ENCODE data around the gene IGDCC3.

The IGDCC3 gene

GRCh38 chr15:65342493-65342892 lies 35.3 kb downstream of the IGDCC3 start:
- DNase-seq (ENCODE audit: extremely low read depth, insufficient read length), result no peak
- TF ChIP-seq CTCF (IDR thresholded peaks at IDR 0.05; ENCODE audit: insufficient read depth, low read length, poor library complexity, severe bottlenecking), result no peak
- Histone ChIP-seq H3K27me3 (replicated peaks; ENCODE audit: control insufficient read depth, insufficient read depth, low read length) (no peaks in the 10 kb centered on the region; the same call in 1 of the 2 replicates), H3K36me3 (ENCODE audit: control insufficient read depth, insufficient read depth, low read length) (no peaks in the 10 kb centered on the region), H3K4me3 (replicated peaks; ENCODE audit: low read depth, low read length) (no peak overlapping the region)

GRCh38 chr15:65339920-65340319 lies 37.9 kb downstream of the IGDCC3 start:
- no peak for DNase-seq (ENCODE audit: extremely low read depth, insufficient read length)

GRCh38 chr15:65339416-65339815 lies 38.4 kb downstream of the IGDCC3 start:
- DNase-seq (ENCODE audit: extremely low read depth, insufficient read length), result no peak
- H3K27me3 ChIP-seq (replicated peaks; ENCODE audit: control insufficient read depth, insufficient read depth, low read length), result no peaks in the 10 kb centered on the region; the same call in 1 of the 2 replicates
- H3K36me3 ChIP-seq (ENCODE audit: control insufficient read depth, insufficient read depth, low read length), result no peaks in the 10 kb centered on the region
- no peak for TF ChIP-seq CTCF (IDR thresholded peaks at IDR 0.05; ENCODE audit: insufficient read depth, low read length, poor library complexity, severe bottlenecking)
- no peak overlapping the region for H3K4me3 ChIP-seq (replicated peaks; ENCODE audit: low read depth, low read length)

More at GRCh38 chr15:65339920-65340319, 37.9 kb downstream of the IGDCC3 start:
- Histone ChIP-seq H3K4me3 (replicated peaks; ENCODE audit: low read depth, low read length) (no peak overlapping the region), H3K36me3 (ENCODE audit: control insufficient read depth, insufficient read depth, low read length) (no peaks in the 10 kb centered on the region), H3K27me3 (replicated peaks; ENCODE audit: control insufficient read depth, insufficient read depth, low read length) (no peaks in the 10 kb centered on the region; the same call in 1 of the 2 replicates)
- TF ChIP-seq CTCF (IDR thresholded peaks at IDR 0.05; ENCODE audit: insufficient read depth, low read length, poor library complexity, severe bottlenecking), result no peak

GRCh38 chr15:65338823-65339222 lies 39.0 kb downstream of the IGDCC3 start:
- H3K4me3 ChIP-seq (replicated peaks; ENCODE audit: low read depth, low read length), result no peak overlapping the region
- TF ChIP-seq CTCF (IDR thresholded peaks at IDR 0.05; ENCODE audit: insufficient read depth, low read length, poor library complexity, severe bottlenecking), result no peak
- DNase-seq (ENCODE audit: extremely low read depth, insufficient read length), result no peak
- H3K27me3 ChIP-seq (replicated peaks; ENCODE audit: control insufficient read depth, insufficient read depth, low read length), result no peaks in the 10 kb centered on the region
- H3K36me3 ChIP-seq (ENCODE audit: control insufficient read depth, insufficient read depth, low read length), result no peaks in the 10 kb centered on the region

- Histone ChIP-seq H3K4me3 (replicated peaks; ENCODE audit: low read depth, low read length) (no peak overlapping the region), H3K27me3 (replicated peaks; ENCODE audit: control insufficient read depth, insufficient read depth, low read length) (no peaks in the 10 kb centered on the region), H3K36me3 (ENCODE audit: control insufficient read depth, insufficient read depth, low read length) (no peaks in the 10 kb centered on the region)
- no peak for DNase-seq (ENCODE audit: extremely low read depth, insufficient read length)
- TF ChIP-seq CTCF (IDR thresholded peaks at IDR 0.05; ENCODE audit: insufficient read depth, low read length, poor library complexity, severe bottlenecking), result no peak
These were observed 39.4 kb downstream of the IGDCC3 start for GRCh38 chr15:65338366-65338765.

GRCh38 chr15:65337436-65338070 lies 40.2 kb downstream of the IGDCC3 start:
- no peak for DNase-seq (ENCODE audit: extremely low read depth, insufficient read length)
- TF ChIP-seq CTCF (IDR thresholded peaks at IDR 0.05; ENCODE audit: insufficient read depth, low read length, poor library complexity, severe bottlenecking), result no peak
- H3K36me3 ChIP-seq (ENCODE audit: control insufficient read depth, insufficient read depth, low read length), result no peaks in the 10 kb centered on the region
- no peaks in the 10 kb centered on the region for H3K27me3 ChIP-seq (replicated peaks; ENCODE audit: control insufficient read depth, insufficient read depth, low read length)
- no peak overlapping the region for H3K4me3 ChIP-seq (replicated peaks; ENCODE audit: low read depth, low read length)
